Measurements from ENCODE around the gene ATP8A2.

GRCh38 chr13:25864116-25864515 lies 492.3 kb downstream of the ATP8A2 start:
- TF ChIP-seq CTCF (IDR thresholded peaks at IDR 0.05) (no peak), POLR2AphosphoS5 (IDR thresholded peaks at IDR 0.05; ENCODE audit: low read depth, low read length) (no peak)

All from Panc1 (cell line).